Endodermal cell (in vitro differentiated cells): ENCODE data around the gene PDE7B. TPM values are rescaled to one million over a fixed set of nuclear protein-coding genes. Genes with fewer than 3 reads are reported as not detected.

Experiments
- DNase-seq: peaks from one replicate; pipeline ENCODE4 v3.0.0-alpha.2; 2017
- H3K27ac ChIP-seq: 2 replicates; pipeline ENCODE4 v1.5.1; 2013; ENCODE audit warnings: mild to moderate bottlenecking, low read depth, low read length, moderate library complexity
- H3K27me3 ChIP-seq: 2 replicates; pipeline ENCODE4 v1.6.1; 2013; ENCODE audit warnings: mild to moderate bottlenecking, low read length, moderate library complexity; ENCODE audit not compliant: insufficient read depth, control insufficient read depth, poor library complexity, severe bottlenecking
- H3K36me3 ChIP-seq: 2 replicates; pipeline ENCODE4 v1.7.0; 2013; ENCODE audit warnings: mild to moderate bottlenecking, low read length, moderate library complexity; ENCODE audit not compliant: control insufficient read depth, insufficient read depth
- H3K4me1 ChIP-seq: one replicate; pipeline ENCODE4 v1.7.0; 2013; ENCODE audit warnings: low read length; ENCODE audit not compliant: control insufficient read depth, insufficient read depth
- H3K4me3 ChIP-seq: 2 replicates; pipeline ENCODE4 v1.5.1; 2013; ENCODE audit warnings: mild to moderate bottlenecking, low read length, moderate library complexity
- H3K9ac ChIP-seq: 2 replicates; pipeline ENCODE4 v1.6.1; 2013; ENCODE audit warnings: mild to moderate bottlenecking, low read length, moderate library complexity; ENCODE audit not compliant: poor library complexity, severe bottlenecking; ENCODE audit errors: extremely low read depth
- H3K9me3 ChIP-seq: 2 replicates; pipeline ENCODE4 v1.6.1; 2013; ENCODE audit warnings: mild to moderate bottlenecking, low read length, moderate library complexity; ENCODE audit not compliant: control insufficient read depth
- H3K27ac Mint-ChIP-seq: 2 replicates; pipeline ENCODE4 v1.8.0; 2020; ENCODE audit warnings: mixed read lengths
- H3K27me3 Mint-ChIP-seq: 2 replicates; pipeline ENCODE4 v1.8.0; 2021; ENCODE audit warnings: mild to moderate bottlenecking, mixed read lengths; ENCODE audit not compliant: insufficient read depth
- H3K36me3 Mint-ChIP-seq: 2 replicates; pipeline ENCODE4 v1.8.0; 2020; ENCODE audit warnings: low read depth, mixed read lengths
- H3K4me1 Mint-ChIP-seq: 2 replicates; pipeline ENCODE4 v1.8.0; 2020; ENCODE audit warnings: mixed read lengths
- H3K4me3 Mint-ChIP-seq: 2 replicates; pipeline ENCODE4 v1.8.0; 2020; ENCODE audit warnings: mild to moderate bottlenecking, moderate library complexity, mixed read lengths
- H3K9me3 Mint-ChIP-seq: 2 replicates; pipeline ENCODE4 v1.8.0; 2020; ENCODE audit warnings: mild to moderate bottlenecking, mixed read lengths
- CTCF ChIP-seq: fragments of 200-600 bp; sonication (generic); conservative IDR thresholded peaks from 2 replicates; pipeline ENCODE4 v1.5.0; 2021; ENCODE audit warnings: antibody characterized with exemption, mild to moderate bottlenecking
- whole genome bisulfite sequencing, 2 experiments: methylation state at CpG; one replicate each; pipeline versions ENCODE4 v1.1.5 to v1.1.7; 2013; ENCODE audit warnings: missing lambda C conversion rate in 2 of 2, mixed read lengths in 1 of 2; ENCODE audit not compliant: insufficient coverage in 1 of 2, insufficient read length in 1 of 2; 5-methylcytosine and 5-hydroxymethylcytosine counted together
- total RNA-seq, 2 donors: library from RNA; stranded (reverse); fragmentation: NEBNext Ultra II Directional in 1 of 2; extraction: Animal tissue kit (Norgen Biotek cat#: 25700) in 1 of 2; gene quantifications; 2 replicates in 1 of 2; 3 replicates in 1 of 2; pipeline ENCODE4 v1.2.1, GENCODE V29; 2021

The PDE7B gene
- total RNA-seq, 2 donors from 2014 or later, result 0.26 TPM; not detected in 1

GRCh38 chr6:135938576-135939207 is 87.2 kb downstream of the PDE7B start:
- Mint-ChIP-seq H3K4me3 (no peak overlapping the region), H3K27ac (no peak overlapping the region), H3K4me1 (no peaks in the 10 kb centered on the region), H3K36me3 (no peaks in the 10 kb centered on the region), H3K27me3 (no peaks in the 10 kb centered on the region), H3K9me3 (no peaks in the 10 kb centered on the region)
- H3K9ac ChIP-seq, result no peak overlapping the region
- no peaks in the 10 kb centered on the region for H3K9me3 ChIP-seq
- TF ChIP-seq CTCF, result peak; percentile 74
- no peaks in the 10 kb centered on the region for H3K4me1 ChIP-seq
- H3K27ac ChIP-seq, result no peak overlapping the region
- DNase-seq, result peak; percentile 61
- H3K4me3 ChIP-seq, result no peak overlapping the region
- no peaks in the 10 kb centered on the region for H3K36me3 ChIP-seq
- H3K27me3 ChIP-seq, result no peaks in the 10 kb centered on the region
- WGBS, 2 experiments, result 65 to 71% methylated on average over 3 to 9 of the region's 9 CpGs

GRCh38 chr6:135939208-135939591 is 87.7 kb downstream of the PDE7B start:
- no peaks in the 10 kb centered on the region for H3K9me3 ChIP-seq
- no peaks in the 10 kb centered on the region for H3K27me3 ChIP-seq
- no peak for TF ChIP-seq CTCF
- no peak overlapping the region for H3K4me3 Mint-ChIP-seq
- no peaks in the 10 kb centered on the region for H3K9me3 Mint-ChIP-seq
- no peak overlapping the region for H3K27ac ChIP-seq
- no peaks in the 10 kb centered on the region for H3K36me3 Mint-ChIP-seq
- H3K36me3 ChIP-seq, result no peaks in the 10 kb centered on the region
- 85 to 93% methylated on average over 5 to 7 of the region's 7 CpGs for WGBS, 2 experiments
- H3K4me1 ChIP-seq, result no peaks in the 10 kb centered on the region
- no peak overlapping the region for H3K9ac ChIP-seq
- H3K27ac Mint-ChIP-seq, result no peak overlapping the region
- H3K4me1 Mint-ChIP-seq, result no peaks in the 10 kb centered on the region
- DNase-seq, result no peak
- no peaks in the 10 kb centered on the region for H3K27me3 Mint-ChIP-seq
- H3K4me3 ChIP-seq, result no peak overlapping the region

- Histone ChIP-seq H3K36me3 (no peaks in the 10 kb centered on the region), H3K27me3 (no peaks in the 10 kb centered on the region), H3K9ac (no peak overlapping the region), H3K9me3 (no peaks in the 10 kb centered on the region), H3K4me1 (no peaks in the 10 kb centered on the region), H3K27ac (no peak overlapping the region), H3K4me3 (no peak overlapping the region)
- DNase-seq, result no peak
- H3K27me3 Mint-ChIP-seq, result no peaks in the 10 kb centered on the region
- no peaks in the 10 kb centered on the region for H3K9me3 Mint-ChIP-seq
- H3K4me1 Mint-ChIP-seq, result no peaks in the 10 kb centered on the region
- H3K36me3 Mint-ChIP-seq, result no peaks in the 10 kb centered on the region
- H3K27ac Mint-ChIP-seq, result no peak overlapping the region
- TF ChIP-seq CTCF, result no peak
- H3K4me3 Mint-ChIP-seq, result no peak overlapping the region
- 57 to 77% methylated on average over 3 to 5 of the region's 5 CpGs for WGBS, 2 experiments
Observed at GRCh38 chr6:135940616-135941167, 89.2 kb downstream of the PDE7B start.
